GM18870 (cell line): ENCODE results near the gene SMS.

ENCODE experiments used
- ATAC-seq: cut with Tn5 transposase; IDR thresholded peaks from one replicate; pipeline ENCODE4 v1.9.1; 2021; ENCODE audit warnings: moderate library complexity; ENCODE audit not compliant: unreplicated experiment

SMS gene

GRCh38 chrX:22035236-22035635 lies 94.7 kb downstream of the SMS start:
- no peak for ATAC-seq

GRCh38 chrX:22037225-22037624 lies 96.7 kb downstream of the SMS start:
- ATAC-seq: no peak

GRCh38 chrX:22037911-22038537 lies 97.5 kb downstream of the SMS start:
- no peak for ATAC-seq

DNA sequence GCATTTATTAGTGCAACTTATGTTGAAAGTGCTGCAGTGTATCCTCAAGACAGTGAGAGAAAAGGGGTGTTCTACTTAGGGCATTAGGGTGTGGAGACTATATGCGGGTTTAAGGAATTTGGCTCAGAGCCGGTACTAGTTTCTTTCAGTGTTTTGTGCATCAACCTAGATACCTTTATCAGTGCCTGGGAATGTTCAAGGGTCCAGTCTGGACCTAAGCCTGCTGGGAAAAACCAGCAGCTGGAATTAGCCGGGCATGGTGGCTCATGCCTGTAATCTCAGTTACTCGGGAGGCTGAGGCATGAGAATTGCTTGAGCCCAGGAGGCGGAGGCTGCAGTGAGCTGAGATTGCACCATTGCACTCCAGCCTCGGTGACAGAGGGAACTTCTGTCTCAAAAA lies 99.0 kb downstream of the SMS start:
- ATAC-seq: no peak

GRCh38 chrX:22040184-22040583 lies 99.7 kb downstream of the SMS start:
- no peak for ATAC-seq

DNA sequence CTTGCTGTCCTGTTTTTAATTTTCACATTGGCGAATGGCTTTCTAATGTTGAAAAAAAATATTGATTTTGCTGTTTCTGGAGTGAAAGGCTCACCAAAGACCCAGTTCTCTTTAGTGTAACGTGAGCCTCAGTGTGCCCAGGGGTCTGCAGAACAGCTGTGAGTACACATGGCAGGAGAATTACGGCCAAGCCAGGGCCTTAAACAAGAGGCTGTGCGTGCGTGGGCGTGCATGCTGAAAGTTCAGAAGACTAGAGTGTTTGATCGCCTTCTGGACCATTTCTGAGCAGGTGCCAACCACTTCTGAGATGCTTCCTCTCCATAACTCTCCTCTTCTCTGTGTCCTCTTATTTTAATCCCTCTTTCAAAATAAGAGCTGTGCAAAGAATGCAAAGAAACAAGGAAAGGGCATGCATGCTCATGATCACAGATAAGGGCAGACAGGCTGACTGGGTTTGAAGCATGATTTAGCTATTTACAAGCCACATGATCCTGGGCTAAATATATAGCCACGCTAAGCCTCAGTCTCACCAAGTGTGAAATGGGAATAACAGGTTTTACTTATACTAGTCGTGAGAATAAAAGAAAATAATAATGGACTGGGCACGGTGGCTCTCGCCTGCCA lies 101.5 kb downstream of the SMS start:
- ATAC-seq: no peak

DNA sequence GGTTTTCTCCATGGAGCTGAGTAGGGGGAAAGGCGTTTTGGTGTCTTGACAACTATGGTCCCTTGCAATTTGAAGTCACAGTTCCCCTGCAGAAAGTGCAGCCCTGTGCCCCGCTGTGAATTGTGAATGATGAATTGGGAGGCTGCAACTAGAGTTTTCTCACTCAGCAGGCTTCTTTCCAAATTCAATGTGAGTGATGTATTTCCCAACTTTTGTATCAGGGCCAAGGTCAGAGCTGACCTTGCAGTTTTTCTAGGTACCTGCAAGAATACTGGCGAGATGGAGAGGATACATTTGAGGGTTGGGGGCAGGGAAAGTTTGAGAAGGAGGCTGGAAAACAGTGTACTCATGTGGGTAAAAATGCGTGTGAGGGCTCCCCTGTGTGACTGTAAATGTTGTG lies 103.4 kb downstream of the SMS start:
- ATAC-seq: no peak
